Sciatic nerve (tissue), 1 donor: ENCODE data around the gene LCK. TPM values are rescaled to one million over a fixed set of nuclear protein-coding genes. Genes with fewer than 3 reads are reported as not detected.

Experiments
- total RNA-seq: library from RNA; stranded (reverse); fragmentation: NEBNext Ultra II Directional; extraction: Animal tissue kit (Norgen Biotek cat#: 25700); gene quantifications from one replicate; pipeline ENCODE4 v1.2.1, GENCODE V29; 2021
- donor health status: DM: no; HTN: no; CAD: no.

The LCK gene
- total RNA-seq, 1 donor from 2014 or later = 3.2 TPM

Other genes starting within 250 kb of the LCK start
- gene KHDRBS1, start 237.4 kb upstream of the LCK start, total RNA-seq = 93.9 TPM
- gene TMEM39B, start 178.3 kb upstream of the LCK start, total RNA-seq = 16.4 TPM
- gene KPNA6, start 143.2 kb upstream of the LCK start, total RNA-seq = 58.9 TPM
- 49.5 TPM for gene TXLNA, start 71.6 kb upstream of the LCK start, total RNA-seq
- gene CCDC28B, start 50.7 kb upstream of the LCK start, total RNA-seq = 3.7 TPM
- gene IQCC, start 45.6 kb upstream of the LCK start, total RNA-seq = 1.1 TPM
- not detected for gene DCDC2B, start 42.2 kb upstream of the LCK start, total RNA-seq
- gene TMEM234, start 28.9 kb upstream of the LCK start, total RNA-seq = 27.0 TPM
- 92.3 TPM for gene EIF3I, start 28.9 kb upstream of the LCK start, total RNA-seq
- 16.1 TPM for gene FAM167B, start 4.0 kb upstream of the LCK start, total RNA-seq
- gene HDAC1, start 40.8 kb downstream of the LCK start, total RNA-seq = 54.7 TPM
- gene MARCKSL1, start 85.0 kb downstream of the LCK start, total RNA-seq = 126 TPM
- gene FAM229A, start 111.2 kb downstream of the LCK start, total RNA-seq = 12.0 TPM
- 5.1 TPM for gene TSSK3, start 111.3 kb downstream of the LCK start, total RNA-seq
- 83.1 TPM for gene BSDC1, start 143.2 kb downstream of the LCK start, total RNA-seq
- gene ZBTB8B, start 213.8 kb downstream of the LCK start, total RNA-seq = 0.04 TPM